Adrenal gland (tissue), 5 donors: ENCODE results near the gene PORCN.
A peak's percentile ranks its signal among the peaks of the same experiment; 100 is the strongest.

Experiments used
- CTCF ChIP-seq, 6 experiments: fragments of 450-650 bp in 4 of 6; fragments of 200-600 bp in 2 of 6; sonication (generic) in 1 of 6; IDR thresholded peaks; 1 replicate in 5 of 6; 2 replicates in 1 of 6; pipeline versions ENCODE4 v1.5.1 to v1.8.0; 2016 to 2021; ENCODE audit warnings: antibody characterized with exemption in 6 of 6, mild to moderate bottlenecking in 2 of 6, moderate library complexity in 1 of 6
- POLR2A ChIP-seq, 2 donors: fragments of 450-650 bp; IDR thresholded peaks; one replicate each; pipeline ENCODE4 v1.6.1; 2017; ENCODE audit warnings: antibody characterized with exemption in 2 of 2, mild to moderate bottlenecking in 2 of 2, moderate library complexity in 1 of 2
- donor health status: DM: no; HTN: no; CAD: no.

- TF ChIP-seq CTCF (IDR thresholded peaks at IDR 0.05) (peak in 1 of 6 experiments; percentile 6), POLR2A (IDR thresholded peaks at IDR 0.05) (no peak)
These were observed 42.1 kb upstream of the PORCN start for GRCh38 chrX:48466696-48467095.
